Stimulated activated CD4-positive, alpha-beta T cell treated with anti-CD3 and anti-CD28 coated beads, Interleukin-1b, Interleukin-23, amount 100 ng/mL, for 24 hours (primary cell): ENCODE results near the gene TTC28.
"Not testable (repeated sequence)": the region's sequence is repeated elsewhere in the genome, so short reads cannot be mapped to it uniquely, and the experiment has no call there.

Experiments used
- DNase-seq, 4 experiments: peaks; one replicate each; pipeline ENCODE4 v3.0.0-alpha.2; 2020; ENCODE audit warnings: low read depth in 4 of 4, low spot score in 1 of 4

The TTC28 gene

DNA sequence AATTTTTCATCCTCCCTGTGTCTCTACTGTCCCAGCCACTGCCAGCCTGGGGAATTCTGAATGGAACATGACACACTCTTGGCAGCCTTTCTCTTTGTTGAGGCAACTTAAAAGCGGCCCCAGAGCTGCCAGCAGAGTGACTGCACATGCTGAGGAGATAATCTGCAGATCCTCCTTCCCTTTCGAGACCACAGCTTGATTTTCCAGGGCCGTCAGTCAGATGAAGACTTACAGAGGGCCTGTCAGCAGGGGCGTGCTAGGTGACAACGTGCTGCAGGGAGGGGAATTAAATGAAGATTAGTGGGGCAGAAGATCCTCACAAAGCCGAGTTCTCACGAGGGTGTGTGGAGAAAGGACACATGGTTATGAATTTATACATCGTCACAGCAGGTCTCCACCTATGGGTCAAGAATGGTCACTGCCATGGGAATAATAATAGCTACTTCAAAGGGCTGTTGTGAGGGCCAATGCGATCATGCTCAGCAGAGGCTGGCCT is 567.0 kb downstream of the TTC28 start:
- no peak for DNase-seq

DNA sequence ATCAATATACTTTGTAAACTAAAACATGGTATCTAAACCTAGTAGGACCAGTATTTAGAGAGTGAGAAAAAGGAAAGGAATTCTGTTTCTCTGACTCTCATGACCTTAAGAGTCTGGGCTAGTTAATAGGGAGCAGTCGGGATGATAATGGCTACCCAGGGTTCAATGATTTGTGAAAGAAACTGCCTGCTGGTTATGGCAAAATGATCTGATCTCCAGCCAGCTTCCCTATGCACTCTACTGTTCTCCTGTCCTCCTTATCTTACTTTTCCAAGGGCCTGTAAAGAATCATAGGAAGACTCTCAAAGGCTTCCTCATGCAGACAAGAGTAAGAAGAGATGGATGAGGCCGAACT is 567.5 kb downstream of the TTC28 start:
- no peak for DNase-seq

DNA sequence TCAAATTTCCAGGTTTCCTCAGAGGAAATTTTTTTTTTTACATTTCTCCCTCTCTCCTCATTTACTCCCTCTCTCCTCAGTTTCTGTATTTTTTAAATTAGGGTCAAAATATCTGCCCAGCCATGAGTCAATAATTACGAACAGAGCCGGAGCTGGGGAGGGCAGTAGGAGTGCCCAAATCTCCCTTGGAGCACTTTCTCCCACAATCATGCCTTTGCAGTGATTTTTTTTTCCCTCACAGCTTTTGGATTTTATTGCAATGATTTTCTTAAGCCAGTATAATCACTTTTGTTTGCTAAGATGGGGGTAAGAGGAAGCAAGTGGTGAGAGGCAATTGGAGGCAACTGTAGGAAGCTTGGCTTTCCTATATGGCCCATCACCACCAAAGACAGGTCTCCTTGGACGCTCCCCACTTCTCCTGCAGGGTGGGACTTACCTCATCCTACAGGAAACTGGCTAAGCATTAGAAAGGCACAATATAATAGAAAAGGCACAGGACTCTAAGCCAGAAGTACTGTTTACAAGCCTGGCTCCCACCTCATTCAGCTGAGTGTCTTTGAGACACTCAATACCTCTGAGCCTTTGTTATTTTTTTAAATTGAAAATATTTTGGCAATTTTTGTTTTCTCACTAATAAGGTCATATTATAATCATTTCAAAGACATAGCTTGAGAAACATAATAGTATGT is 568.0 kb downstream of the TTC28 start:
- no peak for DNase-seq

DNA sequence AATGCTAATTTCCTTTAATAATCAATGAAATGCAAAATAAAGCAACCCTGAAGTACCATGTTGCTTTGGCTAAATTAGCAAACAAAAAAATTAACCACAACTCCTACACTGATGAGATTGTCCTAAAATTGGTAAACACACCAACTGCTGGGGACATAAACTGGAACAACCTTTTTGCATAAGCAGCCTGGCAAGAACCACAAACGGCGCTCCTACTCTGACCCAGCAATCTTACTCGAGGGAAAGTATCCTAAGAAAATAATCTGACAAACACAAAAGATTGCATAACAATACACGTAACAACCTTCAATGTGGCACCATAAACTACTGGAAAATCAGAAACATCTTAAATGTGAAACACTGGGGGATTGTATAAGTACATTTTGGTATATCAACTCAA is 570.8 kb downstream of the TTC28 start:
- DNase-seq, result no peak

DNA sequence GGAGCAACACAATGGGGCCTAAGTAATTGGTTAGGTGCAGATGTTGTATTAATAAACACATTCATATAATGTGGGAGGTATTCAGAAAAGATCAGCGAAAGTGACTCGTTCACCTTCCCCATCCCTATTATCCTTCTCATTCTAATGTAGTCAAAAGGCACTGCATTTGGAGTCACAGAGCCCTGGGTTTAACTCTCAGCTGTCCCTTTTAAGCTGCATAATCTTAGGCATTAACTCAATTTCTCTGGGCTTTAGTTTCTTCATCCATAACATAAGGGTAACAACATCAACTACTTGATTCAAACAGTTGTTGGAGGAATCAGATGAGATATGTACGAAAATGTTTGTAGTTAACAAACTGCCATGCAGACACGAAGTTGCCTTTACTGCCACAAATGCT is 573.0 kb downstream of the TTC28 start:
- no peak for DNase-seq

DNA sequence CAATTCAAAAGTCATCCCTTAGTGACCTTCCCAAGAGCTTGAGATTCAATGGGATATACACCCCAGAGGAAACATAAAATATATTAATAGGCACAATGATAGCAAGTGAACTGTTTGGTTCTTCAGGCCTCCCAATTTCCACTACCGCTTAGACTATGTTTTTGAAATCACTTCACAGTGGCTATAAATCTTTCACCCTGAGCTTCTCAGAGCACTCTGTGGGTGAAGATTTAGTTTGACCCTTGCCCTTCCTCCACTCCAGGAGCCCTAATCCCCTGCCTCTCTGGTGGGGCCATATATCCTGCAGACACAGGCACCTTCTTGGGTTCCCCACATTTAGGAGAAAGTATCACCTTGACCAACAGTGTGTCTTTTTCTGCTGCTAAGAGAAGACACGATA is 573.7 kb downstream of the TTC28 start:
- DNase-seq, result no peak

DNA sequence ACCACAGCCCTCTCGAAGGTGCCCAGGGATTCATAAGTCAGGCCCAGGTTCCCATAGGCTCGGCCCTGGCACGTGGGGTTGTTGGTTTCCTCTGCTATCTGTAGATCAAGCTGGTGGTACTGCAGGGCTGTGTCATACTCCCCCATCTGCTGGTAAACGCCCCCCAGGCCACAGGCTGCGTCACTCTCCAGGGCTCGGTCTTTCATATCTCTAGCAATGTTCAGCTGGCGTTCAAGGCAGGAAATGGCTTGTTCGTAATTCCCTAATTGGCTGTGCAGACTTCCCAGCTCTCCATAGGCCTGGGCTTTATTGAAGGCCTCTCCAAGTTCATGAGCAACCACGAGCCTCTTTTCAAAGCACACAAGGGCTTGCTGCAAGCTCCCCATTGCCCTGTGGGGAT is 574.2 kb downstream of the TTC28 start:
- no peak for DNase-seq

DNA sequence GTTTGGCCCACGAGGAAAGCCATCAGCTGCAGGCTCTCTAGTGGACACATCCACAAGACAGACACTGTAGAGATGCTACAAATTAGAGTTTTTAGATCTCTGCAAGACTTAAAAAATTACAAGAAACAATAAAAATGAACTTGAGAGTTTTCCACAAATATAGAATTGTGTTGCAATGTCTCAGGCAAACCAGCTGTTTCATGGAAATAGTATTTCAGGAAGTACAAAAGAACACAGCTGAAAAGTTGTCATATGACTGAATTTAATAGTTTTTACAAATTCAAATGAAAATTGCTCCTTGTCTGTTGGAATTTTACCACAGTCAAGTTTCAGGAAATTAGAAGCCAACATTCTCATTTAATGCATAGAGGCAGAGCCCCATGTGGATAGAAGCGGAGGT is 576.0 kb downstream of the TTC28 start:
- DNase-seq, result no peak

DNA sequence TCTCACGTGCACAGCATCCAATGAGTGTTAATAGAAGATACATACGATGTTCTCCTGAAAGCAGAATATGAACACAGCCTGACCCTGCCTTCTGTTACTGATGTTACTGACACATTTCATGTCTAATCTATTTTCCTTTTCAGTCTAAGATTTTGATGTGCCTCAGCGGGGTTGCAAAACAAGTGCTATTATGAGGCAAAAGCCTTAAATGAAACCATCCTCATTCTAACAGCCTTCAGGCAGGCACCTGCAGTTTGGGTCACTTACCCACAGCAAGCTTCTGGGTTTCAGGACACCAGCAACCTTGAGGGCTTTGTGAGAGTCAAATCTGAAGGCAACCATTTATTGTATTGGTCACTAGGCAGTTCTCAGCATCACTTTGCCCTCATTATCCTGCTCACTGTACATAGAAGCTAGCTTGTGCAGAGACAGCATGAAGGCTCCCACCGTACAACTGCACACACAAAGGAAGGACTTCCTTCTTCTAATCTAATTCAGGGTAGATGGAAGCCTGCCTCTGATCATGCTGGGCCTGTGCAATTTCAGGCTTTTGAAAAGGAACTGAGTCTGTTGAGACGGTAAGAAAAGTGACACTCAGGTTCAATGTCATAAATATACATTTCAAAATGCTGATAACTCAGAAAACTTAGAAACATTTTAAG is 577.4 kb downstream of the TTC28 start:
- no peak for DNase-seq

DNA sequence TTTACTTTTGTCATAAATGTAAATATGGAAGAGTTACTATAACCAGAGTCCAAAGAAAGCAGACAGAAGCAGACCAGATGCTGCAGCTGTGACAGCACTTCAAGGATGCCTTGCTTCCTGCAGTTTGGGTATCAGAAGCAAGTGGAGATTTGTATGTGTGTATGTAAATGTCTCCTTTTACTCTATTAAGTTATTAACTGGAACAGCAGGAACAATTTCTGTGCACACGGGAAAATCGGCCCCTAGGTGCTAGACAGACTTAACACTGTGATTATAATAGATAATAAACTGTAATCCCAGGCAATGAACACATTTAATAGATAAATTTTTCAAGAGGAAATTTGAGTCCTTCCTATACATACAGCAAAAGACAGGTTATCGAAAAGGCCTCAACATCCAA is 582.0 kb downstream of the TTC28 start:
- no peak for DNase-seq

DNA sequence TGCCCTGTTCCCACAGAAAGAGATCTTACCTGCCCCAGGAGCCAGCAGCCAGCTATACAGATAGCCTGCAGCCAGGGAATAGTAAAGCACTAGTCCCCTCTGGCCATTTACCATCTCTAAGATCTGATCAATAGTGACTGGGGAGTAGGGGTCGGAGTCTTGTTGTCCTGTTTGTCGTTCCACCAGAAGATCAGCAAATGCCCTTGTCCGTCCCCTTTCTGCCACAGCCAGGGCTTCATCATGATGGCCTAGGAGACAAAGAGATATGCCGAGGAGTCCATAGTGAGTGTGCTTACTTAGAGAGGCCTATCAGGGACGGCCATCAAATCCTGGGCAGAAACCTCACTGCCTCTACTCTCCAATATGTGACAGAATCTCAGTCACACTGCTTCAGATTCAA is 583.5 kb downstream of the TTC28 start:
- no peak for DNase-seq

DNA sequence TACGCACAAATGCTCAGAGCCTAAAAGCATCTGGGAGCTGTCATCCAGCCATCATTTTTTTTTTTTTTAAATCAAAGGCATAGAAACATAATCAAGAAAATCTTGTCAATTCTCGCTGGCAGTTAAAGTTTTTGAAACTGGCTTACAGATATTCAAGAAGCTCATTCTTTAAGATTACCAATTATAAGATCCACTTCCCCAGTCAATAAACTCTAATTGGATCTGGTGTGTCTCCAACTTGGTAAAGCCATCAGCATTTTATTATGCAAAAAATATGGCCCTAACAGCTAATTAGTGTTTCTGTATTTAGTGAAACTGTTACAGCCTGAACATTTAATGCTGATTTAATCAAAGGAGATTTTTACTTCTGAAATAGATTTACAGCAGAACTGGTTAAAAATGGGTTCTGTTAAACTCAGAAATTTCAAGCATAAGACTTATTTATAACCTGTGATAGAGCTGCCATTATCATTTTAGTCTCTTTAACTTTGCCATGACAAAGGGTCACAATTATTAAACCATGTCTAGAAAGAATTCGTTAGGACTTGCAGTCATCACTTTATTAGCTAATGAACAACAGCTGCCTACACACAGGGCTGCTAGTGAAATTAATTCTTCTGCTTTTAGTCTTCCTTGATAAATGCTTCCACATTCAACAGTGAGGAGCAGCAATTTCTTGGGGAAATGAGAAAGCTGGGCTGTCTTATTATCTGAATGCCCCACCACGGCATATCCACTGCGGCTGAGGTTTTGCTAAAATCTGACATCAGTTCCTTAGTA is 584.1 kb downstream of the TTC28 start:
- no peak for DNase-seq

DNA sequence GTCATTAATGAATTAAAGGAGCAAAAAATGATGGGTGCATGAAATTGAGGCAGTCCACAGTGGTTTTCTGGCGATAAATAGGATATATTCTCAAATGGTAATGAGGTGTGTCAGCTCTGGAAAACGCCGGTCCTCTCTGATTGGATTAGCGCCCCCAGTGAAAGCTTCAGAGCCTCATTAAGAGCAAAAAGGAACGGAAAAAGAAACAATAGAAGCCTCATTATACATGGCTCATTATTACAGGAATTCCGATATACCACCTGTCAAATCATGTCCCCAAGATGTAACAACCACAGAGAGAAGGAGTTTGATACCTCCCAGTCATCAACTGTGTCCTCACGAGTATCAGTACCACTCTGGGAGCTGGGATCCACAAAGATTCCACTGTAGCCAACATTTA is 584.9 kb downstream of the TTC28 start:
- no peak for DNase-seq

DNA sequence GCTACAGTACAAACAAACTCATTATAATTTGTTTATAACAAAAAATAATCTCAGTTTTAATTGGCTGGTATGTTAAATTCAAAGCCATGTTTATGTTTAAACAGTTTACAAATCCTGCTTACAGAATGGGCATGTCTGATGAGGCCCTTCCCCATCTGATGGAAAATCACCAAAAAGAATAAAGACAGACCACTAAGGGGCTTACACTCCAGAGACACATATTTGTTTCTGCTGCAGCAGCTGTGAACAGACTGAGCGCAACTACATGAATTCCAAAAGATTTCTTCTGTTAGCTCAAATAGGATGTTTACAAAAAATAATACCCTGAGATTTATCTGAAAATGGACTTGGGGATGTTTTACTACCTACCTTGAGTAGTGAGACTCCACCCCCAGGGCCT is 585.9 kb downstream of the TTC28 start:
- no peak for DNase-seq

DNA sequence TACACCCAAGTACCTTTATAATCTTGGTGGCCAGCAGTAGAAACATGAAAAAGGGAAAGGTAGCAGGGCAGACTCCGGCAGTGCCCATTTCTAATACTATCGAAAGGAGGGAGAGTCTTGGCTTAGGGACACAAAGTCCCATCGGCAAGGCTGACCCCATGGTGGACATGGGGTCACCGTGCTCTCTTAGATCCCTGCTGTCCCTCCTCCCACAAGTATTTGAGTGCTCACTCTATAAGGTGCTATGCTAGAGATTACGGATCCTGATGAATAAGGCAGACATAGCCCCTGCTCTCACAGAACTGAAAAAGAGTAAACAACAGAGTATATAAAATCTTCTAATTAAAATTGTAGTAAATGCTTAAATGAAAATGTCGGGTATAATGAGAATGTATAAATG is 588.2 kb downstream of the TTC28 start:
- no peak for DNase-seq

DNA sequence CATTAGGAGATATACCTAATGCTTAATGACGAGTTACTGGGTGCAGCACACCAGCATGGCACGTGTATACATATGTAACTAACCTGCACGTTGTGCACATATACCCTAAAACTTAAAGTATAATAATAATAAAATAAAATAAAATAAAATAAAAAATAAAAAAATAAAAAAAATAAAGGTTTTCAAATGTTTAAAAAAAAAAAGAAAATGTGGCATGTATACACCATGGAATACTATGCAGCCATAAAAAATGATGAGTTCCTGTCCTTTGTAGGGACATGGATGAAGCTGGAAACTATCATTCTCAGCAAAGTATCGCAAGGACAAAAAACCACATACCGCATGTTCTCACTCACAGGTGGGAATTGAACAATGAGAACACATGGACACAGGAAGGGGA is 590.1 kb downstream of the TTC28 start:
- not testable (repeated sequence) for DNase-seq

DNA sequence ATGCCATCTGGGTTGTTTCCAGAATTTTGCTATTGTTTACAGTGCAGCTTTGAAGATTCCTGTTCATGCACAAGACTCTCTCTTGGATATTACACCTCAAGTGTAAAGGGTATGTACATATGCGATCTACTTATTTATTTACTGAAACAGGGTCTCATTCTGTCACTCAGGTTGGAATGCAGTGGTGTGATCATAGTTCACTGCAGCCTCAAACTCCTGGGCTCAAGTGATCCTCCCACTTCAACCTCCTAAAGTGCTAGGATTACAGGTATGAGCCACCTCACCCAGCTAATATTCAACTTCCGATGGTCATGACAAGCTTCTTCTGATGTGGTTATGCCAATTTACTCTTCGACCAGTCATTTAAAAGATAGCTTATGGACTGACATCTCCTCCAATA is 602.5 kb downstream of the TTC28 start:
- no peak for DNase-seq

DNA sequence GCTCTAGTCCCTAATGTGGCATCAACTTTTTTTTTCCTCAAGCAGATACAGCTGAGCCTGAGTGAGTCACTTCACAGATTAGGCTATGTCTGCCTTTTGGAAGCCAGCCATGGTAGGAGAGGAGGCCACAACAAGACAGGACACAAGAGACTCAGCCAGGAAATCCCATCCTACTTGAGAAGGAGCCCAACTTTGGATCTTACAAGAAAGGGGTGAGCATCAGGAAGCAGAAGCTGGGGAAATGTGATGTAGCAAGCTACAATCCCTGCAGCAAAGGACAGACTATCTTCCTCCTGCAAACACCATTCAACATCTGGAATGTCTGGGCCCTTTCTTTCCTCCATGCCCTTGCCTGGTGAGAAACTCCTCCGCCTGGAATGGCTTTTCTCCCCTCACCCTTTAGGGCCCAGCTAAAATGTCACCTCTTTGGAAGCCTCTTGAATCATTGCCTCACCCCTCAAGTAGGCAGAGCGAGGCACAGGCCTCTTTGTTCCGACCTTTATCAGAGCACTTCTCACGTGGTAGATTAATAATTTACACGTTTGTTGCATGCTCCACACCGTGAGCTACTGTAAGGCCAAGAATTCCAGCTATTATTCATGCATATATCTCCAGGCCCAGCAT is 604.2 kb downstream of the TTC28 start:
- no peak for DNase-seq

DNA sequence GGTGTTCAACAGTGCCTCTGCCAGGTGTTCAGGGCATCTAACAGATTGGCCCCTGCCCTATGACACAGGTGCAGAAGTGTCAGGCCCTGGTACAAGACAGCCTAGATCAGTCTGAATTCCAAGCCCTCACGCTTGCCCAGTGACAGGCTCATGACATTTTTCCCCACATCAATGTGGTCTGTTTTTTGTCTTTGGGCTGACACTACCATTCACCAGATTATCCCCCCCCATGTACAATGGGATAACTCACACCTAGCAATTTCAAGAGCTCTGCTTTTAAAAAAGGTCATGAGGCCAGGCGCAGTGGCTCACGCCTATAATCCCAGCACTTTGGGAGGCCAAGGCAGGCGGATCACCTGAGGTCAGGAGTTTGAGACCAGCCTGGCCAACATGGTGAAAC is 605.1 kb downstream of the TTC28 start:
- DNase-seq, result no peak

DNA sequence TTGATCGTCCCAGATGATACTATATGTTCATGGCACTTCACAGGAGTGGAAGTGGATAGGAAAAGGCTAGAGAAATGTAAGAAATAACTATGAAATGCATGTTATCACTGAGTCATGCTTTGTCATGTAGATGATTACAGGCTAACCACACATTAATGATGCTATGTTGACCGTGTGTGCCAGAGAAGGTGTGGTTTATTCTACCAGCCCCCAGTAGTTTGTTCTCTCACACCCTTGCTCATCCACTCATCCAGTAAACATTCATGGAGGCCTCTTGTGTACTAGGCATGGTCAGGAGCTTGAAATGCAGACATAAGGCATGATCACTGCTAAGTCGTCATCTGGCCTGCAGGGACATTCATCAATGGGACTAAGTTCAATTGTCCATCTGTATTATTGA is 607.6 kb downstream of the TTC28 start:
- no peak for DNase-seq

DNA sequence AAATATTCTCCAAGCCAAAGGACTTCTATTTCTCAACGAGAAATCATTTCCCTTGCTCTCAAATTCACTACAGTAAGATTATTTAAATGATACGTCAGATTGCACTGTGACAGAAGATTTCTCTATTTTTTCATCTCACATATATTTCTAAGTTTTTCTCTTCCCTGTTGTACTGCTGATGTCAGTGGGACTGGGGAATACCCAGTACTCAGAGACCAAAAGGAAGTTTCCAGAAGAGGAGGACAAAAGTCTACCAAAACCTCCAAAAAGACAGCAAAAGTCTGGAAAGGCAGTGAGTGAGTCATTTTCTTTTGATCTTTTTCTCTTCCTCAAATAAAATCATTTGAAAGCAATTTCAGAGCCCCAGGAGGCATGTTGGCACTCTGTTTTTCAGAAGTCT is 610.8 kb downstream of the TTC28 start:
- no peak for DNase-seq

DNA sequence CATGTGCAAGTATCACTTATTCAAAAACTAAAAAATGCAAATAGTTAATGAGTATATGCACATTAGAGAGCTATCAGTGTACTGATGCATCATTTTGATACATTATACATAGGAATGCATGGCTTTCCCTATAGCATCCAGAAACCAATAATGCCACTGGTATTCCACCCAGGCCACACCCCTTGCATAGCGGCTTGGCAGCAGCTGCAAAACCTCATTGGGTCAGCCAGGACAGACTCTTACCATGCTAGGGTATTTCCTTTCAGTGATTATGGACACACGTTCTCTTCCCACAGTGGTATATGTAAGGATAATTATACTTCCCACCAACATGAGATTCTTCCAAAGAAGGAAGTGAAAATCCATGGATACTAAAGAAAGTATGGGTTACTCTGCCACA is 614.7 kb downstream of the TTC28 start:
- no peak for DNase-seq
